HG03442 (cell line): ENCODE results near the gene GMDS.
A peak's percentile ranks its signal among the peaks of the same experiment; 100 is the strongest.

Experiments used
- ATAC-seq: cut with Tn5 transposase; IDR thresholded peaks from one replicate; pipeline ENCODE4 v1.9.1; 2021; ENCODE audit warnings: mild to moderate bottlenecking, moderate library complexity; ENCODE audit not compliant: unreplicated experiment

Gene GMDS

GRCh38 chr6:1790684-1791083, 454.7 kb downstream of the GMDS start:
- ATAC-seq, result no peak

DNA sequence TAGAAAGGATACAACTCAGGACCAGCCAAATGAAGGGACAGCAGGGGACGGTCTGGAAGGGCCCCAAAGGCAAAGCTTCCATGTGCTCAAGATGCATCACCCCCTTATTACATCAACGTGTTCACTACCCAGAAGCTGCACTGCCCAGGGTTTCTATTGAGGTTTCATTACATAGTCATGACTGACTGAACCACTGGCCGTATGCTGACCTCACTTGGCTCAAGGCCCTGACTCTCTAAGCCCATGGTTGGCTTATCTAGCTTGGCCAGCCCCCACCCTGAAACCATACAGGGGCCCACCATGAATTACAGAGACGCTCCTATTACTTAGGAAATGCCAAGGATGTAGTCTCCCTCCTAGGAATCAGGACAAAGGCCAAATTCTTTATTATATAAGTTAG, 456.3 kb downstream of the GMDS start:
- no peak for ATAC-seq

GRCh38 chr6:1787894-1788293, 457.5 kb downstream of the GMDS start:
- no peak for ATAC-seq

GRCh38 chr6:1786455-1787453, 458.7 kb downstream of the GMDS start:
- peak; percentile 67 for ATAC-seq

- ATAC-seq, result no peak
Measured at GRCh38 chr6:1784422-1784884, 461.0 kb downstream of the GMDS start.

DNA sequence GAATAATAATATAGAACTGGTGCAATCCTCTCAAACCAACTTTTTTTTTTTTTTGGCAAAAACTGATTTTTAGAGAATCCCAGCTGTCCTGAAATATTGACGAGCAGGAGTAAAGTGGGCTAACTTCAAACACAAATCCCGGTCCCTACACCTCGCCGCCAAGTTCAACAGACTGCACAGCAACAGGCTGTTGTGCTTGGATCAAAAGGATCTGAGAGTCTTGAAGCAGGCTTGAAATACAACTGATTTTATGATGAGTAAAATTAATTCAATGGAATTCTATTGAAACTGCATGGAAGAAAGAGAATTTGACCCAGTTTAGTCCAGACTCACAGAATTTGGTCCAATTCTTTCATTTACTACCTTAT, 463.6 kb downstream of the GMDS start:
- ATAC-seq, result no peak

- ATAC-seq, result no peak
Measured at GRCh38 chr6:1781152-1781816, 464.1 kb downstream of the GMDS start.

DNA sequence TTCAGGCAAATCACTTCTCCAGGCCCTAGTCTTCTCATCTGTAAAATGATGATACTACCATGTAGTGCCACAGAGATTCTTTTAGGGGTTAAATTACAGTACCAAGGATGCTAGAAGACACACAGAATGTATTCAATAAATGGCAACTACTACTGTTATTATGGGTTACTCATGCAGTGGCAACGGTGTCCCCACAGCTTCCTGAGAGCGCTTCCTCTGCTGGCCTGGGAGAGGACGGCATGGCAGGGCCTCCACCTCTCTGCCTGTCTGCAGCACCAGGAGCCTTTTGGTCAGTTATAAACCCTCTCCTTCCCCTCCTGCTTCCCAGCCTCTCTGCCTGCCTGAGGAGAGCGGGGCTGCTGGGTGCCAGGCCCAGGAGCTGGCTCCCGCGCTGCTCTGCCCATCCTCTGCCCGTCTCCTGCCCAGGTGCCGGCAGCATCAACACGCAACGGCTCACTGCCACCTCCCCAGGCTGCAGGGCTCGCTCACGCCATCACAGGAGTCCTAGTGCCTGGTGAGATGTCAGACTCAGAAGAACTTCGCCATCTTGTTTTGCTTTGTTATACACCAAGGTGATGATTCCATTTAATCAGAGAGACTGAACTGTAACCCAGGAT, 465.0 kb downstream of the GMDS start:
- ATAC-seq, result no peak

DNA sequence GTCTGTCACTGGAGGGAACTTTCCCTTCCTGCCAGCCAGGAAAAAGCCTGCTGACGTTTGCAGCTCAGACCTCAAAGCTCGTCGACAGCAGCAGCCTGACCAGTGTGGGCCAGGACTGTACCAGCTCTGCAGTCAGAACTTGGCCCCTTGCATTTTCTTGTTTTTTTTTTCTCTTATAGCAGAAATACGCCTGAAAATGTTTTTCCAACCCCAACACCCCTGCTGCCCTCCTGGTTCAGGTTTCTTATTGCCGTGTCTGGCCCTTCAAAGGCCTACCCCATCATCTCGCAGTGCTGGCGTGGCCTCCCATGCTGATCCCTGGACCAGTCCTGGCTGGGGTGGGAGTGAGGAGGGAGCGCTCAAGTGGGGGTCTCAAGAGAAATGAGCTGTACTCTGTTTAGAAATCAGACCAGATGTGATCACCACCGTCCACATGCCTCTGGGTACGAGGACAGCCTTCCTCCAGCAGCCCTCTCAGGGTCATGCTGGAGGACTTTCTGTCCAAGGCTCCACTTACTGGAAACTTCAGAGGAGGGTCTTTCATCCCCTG, 466.6 kb downstream of the GMDS start:
- no peak for ATAC-seq

- no peak for ATAC-seq
Measured at GRCh38 chr6:1777921-1778685, 467.3 kb downstream of the GMDS start.

- ATAC-seq, result no peak
Measured at GRCh38 chr6:1775441-1775840, 470.0 kb downstream of the GMDS start.

DNA sequence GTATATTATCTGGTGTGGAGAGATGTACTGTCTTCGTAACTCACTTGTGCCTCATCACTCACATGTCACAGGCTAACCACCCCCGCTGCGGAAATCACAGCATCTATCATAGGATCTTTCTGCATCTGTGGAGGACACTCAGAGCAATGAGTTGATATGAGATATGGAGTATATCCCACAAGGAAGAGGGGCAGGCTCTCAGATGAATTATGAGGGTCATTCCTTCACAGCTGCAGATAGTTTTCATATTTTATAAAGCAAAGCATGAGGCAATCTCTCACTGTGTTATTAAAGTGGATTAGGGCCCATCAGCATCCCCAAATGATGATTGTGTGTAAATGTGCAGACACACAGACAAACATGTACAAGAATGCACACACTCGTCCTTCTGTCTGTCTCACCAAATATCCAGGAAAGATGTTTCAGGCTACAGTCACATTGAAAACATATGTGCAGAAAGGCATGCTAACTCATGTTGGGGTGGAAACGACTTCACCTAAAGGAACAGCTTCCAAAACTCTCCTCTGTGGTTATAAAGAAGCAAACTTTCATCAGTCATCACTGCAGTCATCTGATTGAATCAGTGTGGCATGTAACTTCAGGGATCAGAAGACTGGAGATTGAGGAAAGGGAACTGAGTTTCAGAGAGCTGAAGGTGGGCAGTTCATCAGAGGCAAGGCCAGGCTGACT, 471.0 kb downstream of the GMDS start:
- no peak for ATAC-seq

GRCh38 chr6:1773700-1774099, 471.7 kb downstream of the GMDS start:
- ATAC-seq, result no peak

GRCh38 chr6:1770968-1771723, 474.3 kb downstream of the GMDS start:
- ATAC-seq, result no peak

- no peak for ATAC-seq
Measured at GRCh38 chr6:1770435-1770843, 475.0 kb downstream of the GMDS start.

DNA sequence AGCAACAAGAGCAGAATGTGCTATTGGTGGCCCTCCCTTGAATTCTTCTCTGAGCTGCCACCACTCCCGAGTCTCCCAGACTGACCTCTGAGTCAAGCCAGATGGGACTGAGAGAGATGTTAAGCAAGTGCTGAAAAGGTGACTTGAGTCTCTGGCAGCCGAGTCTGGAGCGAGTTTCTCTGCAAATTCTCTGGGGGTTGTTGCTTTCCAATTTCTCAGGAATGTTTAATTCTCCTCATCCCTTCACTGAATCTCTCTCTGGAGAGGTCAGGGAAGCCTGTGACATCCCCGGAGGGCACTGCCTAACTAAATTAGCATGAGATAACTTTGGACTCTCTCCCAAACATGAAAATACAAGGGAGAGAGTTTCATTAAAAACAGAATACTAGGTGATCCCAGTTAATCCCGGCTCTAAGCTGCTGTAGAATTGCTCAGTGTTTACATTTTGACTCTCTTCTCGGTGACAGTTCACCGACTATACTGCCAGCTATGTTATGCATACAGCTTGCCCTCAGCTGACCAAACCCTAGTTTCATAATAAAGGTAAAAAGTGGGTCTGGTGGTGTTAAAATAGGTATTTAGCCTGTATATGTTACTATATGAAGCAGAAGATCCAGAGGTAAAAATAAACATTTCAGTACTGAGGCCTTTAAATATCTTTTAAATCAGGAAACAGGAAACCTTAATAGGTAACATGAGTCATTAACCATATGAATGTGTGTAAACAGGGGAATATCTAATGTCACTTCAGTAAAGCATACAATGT, 477.7 kb downstream of the GMDS start:
- ATAC-seq, result no peak

GRCh38 chr6:1766654-1767053, 478.8 kb downstream of the GMDS start:
- ATAC-seq, result no peak

- ATAC-seq, result no peak
Measured at GRCh38 chr6:1765160-1765903, 480.1 kb downstream of the GMDS start.
